ENCODE measurements around the gene GPC5. TPM values are rescaled to one million over a fixed set of nuclear protein-coding genes. Genes with fewer than 3 reads are reported as not detected.

GPC5 gene
- total and polyA plus RNA-seq, 9 donors: 0.10 to 1.5 (median 0.38) TPM

- Histone ChIP-seq H3K27ac (no peak overlapping the region), H3K4me3 (no peak overlapping the region), H3K27me3 (no peaks in the 10 kb centered on the region), H3K9me3 (no peaks in the 10 kb centered on the region), H3K36me3 (no peaks in the 10 kb centered on the region), H3K4me1 (ENCODE audit: insufficient read depth) (no peaks in the 10 kb centered on the region)
- intact Hi-C loops (cut with DNase I): no loop called here
- 87 to 92% (median 89%) methylated on average over 2 of the region's 2 CpGs for WGBS, 3 donors
- DNase-seq: no peak
- TF ChIP-seq CTCF (IDR thresholded peaks at IDR 0.05): no peak
- no peak for TF ChIP-seq EP300 (IDR thresholded peaks at IDR 0.05)
- no peak for TF ChIP-seq POLR2A (IDR thresholded peaks at IDR 0.05)
Measured at GRCh38 chr13:91534996-91535395, 136.6 kb downstream of the GPC5 start.

- Histone ChIP-seq H3K27me3 (no peaks in the 10 kb centered on the region), H3K36me3 (no peaks in the 10 kb centered on the region), H3K4me1 (ENCODE audit: insufficient read depth) (no peaks in the 10 kb centered on the region), H3K4me3 (no peak overlapping the region), H3K27ac (no peak overlapping the region), H3K9me3 (no peaks in the 10 kb centered on the region)
- DNase-seq: no peak
- TF ChIP-seq POLR2A (IDR thresholded peaks at IDR 0.05) (no peak), CTCF (IDR thresholded peaks at IDR 0.05) (no peak), EP300 (IDR thresholded peaks at IDR 0.05) (no peak)
- intact Hi-C loops (cut with DNase I): no loop called here
- WGBS, 3 donors: 81 to 86% (median 85%) methylated on average over 2 of the region's 2 CpGs
Measured at GRCh38 chr13:91537376-91537775, 139.0 kb downstream of the GPC5 start.

GRCh38 chr13:91539286-91540157 is 141.1 kb downstream of the GPC5 start:
- no peaks in the 10 kb centered on the region for H3K4me1 ChIP-seq (ENCODE audit: insufficient read depth)
- 76 to 83% (median 79%) methylated on average over 3 of the region's 3 CpGs for WGBS, 3 donors

GRCh38 chr13:91540158-91540736 is 141.8 kb downstream of the GPC5 start:
- intact Hi-C loops (cut with DNase I): no loop called here
- Histone ChIP-seq H3K9me3 (no peaks in the 10 kb centered on the region), H3K36me3 (no peaks in the 10 kb centered on the region), H3K4me3 (no peak overlapping the region), H3K27ac (no peak overlapping the region), H3K27me3 (no peaks in the 10 kb centered on the region), H3K4me1 (ENCODE audit: insufficient read depth) (no peaks in the 10 kb centered on the region)
- DNase-seq: no peak
- 82 to 94% (median 91%) methylated on average over 1 of the region's 1 CpG for WGBS, 3 donors
- TF ChIP-seq POLR2A (IDR thresholded peaks at IDR 0.05): no peak
- no peak for TF ChIP-seq CTCF (IDR thresholded peaks at IDR 0.05)
- TF ChIP-seq EP300 (IDR thresholded peaks at IDR 0.05): no peak

More at GRCh38 chr13:91539286-91540157, 141.1 kb downstream of the GPC5 start:
- Histone ChIP-seq H3K9me3 (no peaks in the 10 kb centered on the region), H3K27me3 (no peaks in the 10 kb centered on the region), H3K36me3 (no peaks in the 10 kb centered on the region), H3K27ac (no peak overlapping the region), H3K4me3 (no peak overlapping the region)
- intact Hi-C loops (cut with DNase I): no loop called here
- no peak for TF ChIP-seq EP300 (IDR thresholded peaks at IDR 0.05)
- no peak for TF ChIP-seq POLR2A (IDR thresholded peaks at IDR 0.05)
- TF ChIP-seq CTCF (IDR thresholded peaks at IDR 0.05): no peak
- no peak for DNase-seq

All from ovary (tissue), 9 donors.